Measurements from ENCODE around the gene GPHN.

DNA sequence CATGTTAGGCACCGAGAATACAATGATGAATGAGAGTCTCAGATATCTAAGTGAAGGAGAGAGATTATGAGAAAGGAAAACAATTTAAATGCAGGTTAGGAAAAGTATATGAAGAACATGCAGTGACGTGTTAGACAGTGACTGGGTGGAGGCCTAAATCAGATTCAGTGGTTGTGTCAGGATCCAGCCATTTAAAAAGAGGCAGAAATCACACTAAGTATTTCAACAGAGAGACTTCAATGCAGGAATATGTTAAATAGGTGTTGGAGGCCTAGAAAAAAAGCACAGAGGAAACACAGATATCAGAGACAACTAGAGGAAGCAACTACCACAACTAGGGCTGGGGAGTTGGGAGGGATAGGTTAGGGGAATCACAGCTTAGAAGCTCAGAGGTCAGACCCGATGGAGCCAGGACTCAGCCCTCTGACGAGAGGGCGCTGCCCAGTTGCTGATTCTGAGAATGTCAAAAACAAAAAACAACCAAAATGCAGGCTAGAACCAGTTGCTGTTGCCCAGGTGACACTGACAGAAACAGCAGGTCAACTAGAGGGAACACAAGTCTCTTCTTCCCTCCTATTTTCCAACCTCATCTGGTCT is 678.3 kb downstream of the GPHN start:
- TF ChIP-seq, protein P1, sequence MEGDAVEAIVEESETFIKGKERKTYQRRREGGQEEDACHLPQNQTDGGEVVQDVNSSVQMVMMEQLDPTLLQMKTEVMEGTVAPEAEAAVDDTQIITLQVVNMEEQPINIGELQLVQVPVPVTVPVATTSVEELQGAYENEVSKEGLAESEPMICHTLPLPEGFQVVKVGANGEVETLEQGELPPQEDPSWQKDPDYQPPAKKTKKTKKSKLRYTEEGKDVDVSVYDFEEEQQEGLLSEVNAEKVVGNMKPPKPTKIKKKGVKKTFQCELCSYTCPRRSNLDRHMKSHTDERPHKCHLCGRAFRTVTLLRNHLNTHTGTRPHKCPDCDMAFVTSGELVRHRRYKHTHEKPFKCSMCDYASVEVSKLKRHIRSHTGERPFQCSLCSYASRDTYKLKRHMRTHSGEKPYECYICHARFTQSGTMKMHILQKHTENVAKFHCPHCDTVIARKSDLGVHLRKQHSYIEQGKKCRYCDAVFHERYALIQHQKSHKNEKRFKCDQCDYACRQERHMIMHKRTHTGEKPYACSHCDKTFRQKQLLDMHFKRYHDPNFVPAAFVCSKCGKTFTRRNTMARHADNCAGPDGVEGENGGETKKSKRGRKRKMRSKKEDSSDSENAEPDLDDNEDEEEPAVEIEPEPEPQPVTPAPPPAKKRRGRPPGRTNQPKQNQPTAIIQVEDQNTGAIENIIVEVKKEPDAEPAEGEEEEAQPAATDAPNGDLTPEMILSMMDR (IDR thresholded peaks at IDR 0.05) = no peak
- TF ChIP-seq POLR2A (IDR thresholded peaks at IDR 0.05) = no peak

Data from prostate gland (tissue), 2 donors.